ENCODE results near the gene DSCAML1.

DNA sequence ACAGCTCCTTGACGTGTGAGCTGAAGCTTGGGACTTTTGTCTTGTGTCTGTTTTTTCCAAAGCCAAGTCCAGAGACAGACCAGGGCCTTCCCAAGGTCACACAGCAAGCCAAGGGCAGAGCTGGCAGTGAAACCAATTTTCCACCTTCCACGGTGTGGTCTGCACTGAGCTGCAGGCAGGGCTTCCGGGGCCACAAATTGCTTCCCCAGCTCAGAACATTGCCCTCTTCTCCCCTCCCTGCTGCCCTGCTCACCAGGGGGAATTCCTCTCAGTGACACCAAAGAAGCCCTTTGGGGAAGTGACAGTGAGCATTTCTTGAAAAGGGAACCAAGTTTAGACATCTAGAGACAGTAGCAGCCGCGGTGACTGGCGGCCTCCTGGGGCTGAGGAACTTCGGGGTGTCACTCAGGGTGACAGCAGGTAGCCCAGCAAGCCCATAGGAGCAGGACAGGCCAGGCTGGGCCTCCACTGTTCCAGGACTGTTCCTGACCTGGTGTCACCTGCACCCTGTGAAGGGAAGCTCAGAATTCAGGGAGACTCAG, 18.3 kb upstream of the DSCAML1 start:
- TF ChIP-seq POLR2A (IDR thresholded peaks at IDR 0.05) (no peak), CTCF (IDR thresholded peaks at IDR 0.05) (no peak), POLR2AphosphoS5 (IDR thresholded peaks at IDR 0.05) (no peak), EP300 (IDR thresholded peaks at IDR 0.05) (no peak)
